ENCODE results near the gene ILDR1.

GRCh38 chr3:121974601-121975111 is 47.4 kb downstream of the ILDR1 start:
- no peak for TF ChIP-seq CHD2 (IDR thresholded peaks at IDR 0.05; ENCODE audit: low read length)
- TF ChIP-seq, protein P1, sequence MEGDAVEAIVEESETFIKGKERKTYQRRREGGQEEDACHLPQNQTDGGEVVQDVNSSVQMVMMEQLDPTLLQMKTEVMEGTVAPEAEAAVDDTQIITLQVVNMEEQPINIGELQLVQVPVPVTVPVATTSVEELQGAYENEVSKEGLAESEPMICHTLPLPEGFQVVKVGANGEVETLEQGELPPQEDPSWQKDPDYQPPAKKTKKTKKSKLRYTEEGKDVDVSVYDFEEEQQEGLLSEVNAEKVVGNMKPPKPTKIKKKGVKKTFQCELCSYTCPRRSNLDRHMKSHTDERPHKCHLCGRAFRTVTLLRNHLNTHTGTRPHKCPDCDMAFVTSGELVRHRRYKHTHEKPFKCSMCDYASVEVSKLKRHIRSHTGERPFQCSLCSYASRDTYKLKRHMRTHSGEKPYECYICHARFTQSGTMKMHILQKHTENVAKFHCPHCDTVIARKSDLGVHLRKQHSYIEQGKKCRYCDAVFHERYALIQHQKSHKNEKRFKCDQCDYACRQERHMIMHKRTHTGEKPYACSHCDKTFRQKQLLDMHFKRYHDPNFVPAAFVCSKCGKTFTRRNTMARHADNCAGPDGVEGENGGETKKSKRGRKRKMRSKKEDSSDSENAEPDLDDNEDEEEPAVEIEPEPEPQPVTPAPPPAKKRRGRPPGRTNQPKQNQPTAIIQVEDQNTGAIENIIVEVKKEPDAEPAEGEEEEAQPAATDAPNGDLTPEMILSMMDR (IDR thresholded peaks at IDR 0.05; ENCODE audit: control extremely low read depth in 1 of 3, insufficient read depth in 1 of 3, low read depth in 1 of 3, low read length in 3 of 3): no peak
- no peak for TF ChIP-seq POLR2AphosphoS5 (IDR thresholded peaks at IDR 0.05; ENCODE audit: low read depth, low read length)
- no peak for TF ChIP-seq YY1 (IDR thresholded peaks at IDR 0.05; ENCODE audit: low read depth, low read length)
- no peak for TF ChIP-seq SP1 (IDR thresholded peaks at IDR 0.05; ENCODE audit: low read depth, low read length)

All from H1 (cell line).